HG03354 (cell line): ENCODE results near the gene GPR12.
A peak's percentile ranks its signal among the peaks of the same experiment; 100 is the strongest.
"Not testable (repeated sequence)": the region's sequence is repeated elsewhere in the genome, so short reads cannot be mapped to it uniquely, and the experiment has no call there.

Source experiments
- ATAC-seq: cut with Tn5 transposase; IDR thresholded peaks from one replicate; pipeline ENCODE4 v1.9.1; 2021; ENCODE audit warnings: mild to moderate bottlenecking; ENCODE audit not compliant: unreplicated experiment, poor library complexity, severe bottlenecking

The GPR12 gene

DNA sequence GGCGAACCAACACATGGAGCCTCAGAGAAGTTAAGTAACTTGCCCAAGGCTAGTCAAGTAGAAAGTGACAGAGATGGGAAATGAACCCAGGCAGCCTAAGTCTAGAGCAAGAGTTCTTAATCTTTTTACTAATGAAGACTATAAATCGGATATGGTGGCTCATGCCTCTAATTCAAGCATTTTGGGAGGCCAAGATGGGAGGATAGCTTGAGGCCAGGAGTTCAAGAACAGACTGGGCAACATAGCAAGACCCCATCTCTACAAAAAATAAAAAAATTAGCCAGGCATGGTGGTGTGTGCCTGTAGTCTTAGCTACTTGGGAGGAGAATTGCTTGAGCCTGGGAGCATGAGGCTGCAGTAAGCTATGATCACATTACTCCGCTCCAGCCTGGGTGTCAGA is 10.7 kb downstream of the GPR12 start:
- no peak for ATAC-seq

DNA sequence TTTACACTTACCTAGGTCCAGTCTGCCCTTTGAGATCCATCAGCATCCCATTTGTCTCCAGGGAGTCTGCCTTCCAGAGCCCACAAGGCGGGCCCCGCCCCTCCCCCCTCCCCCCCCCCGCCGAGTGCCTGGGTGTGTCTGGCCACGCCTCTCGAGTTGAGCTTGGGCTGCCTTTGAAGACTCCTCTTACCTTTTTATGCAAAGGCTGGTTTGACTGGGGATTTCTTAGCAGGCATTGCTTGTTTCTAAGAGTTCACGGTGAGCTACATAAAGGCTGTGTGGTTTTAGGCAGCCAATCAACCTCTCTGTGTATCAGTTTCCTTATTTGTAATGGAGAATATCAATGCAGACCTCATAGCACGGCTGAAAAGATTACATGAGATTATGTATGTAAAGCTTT is 11.3 kb downstream of the GPR12 start:
- no peak for ATAC-seq

DNA sequence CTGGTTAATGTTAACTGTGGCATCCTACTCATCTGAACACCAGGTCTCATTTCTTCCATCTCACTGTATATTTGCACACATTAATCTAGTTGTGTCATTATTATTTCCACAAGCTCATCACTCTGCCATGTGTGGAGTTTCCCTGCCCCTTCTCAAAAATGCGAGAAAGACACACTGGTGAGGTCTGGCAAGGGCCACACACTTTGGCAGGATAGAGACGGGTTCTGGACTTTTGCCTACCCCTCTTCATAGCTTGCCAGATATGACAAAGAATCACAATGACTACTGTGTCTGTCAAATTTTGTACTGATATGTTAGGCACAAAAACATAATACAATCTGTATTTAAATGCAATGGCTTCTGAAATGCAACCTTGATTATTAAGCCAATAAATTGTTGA is 12.9 kb downstream of the GPR12 start:
- ATAC-seq = no peak

DNA sequence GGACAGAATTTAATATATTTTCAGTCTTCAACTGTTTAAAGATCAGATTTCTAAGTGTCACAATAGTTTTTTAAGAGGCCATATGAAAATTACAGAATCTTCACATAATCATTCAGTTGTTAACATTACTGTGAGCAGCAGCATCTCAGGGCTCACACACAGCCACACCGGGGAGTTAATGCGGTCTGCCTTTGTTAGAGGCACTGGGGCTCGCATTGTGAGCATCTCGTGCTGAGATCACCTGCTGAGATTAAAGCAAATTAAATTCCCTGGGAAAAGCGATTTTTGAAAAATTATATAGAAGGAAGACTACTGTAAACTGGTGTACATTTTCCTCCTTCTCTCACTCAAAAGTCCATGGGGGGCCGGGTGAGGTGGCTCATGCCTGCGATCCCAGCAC is 16.6 kb downstream of the GPR12 start:
- no peak for ATAC-seq

DNA sequence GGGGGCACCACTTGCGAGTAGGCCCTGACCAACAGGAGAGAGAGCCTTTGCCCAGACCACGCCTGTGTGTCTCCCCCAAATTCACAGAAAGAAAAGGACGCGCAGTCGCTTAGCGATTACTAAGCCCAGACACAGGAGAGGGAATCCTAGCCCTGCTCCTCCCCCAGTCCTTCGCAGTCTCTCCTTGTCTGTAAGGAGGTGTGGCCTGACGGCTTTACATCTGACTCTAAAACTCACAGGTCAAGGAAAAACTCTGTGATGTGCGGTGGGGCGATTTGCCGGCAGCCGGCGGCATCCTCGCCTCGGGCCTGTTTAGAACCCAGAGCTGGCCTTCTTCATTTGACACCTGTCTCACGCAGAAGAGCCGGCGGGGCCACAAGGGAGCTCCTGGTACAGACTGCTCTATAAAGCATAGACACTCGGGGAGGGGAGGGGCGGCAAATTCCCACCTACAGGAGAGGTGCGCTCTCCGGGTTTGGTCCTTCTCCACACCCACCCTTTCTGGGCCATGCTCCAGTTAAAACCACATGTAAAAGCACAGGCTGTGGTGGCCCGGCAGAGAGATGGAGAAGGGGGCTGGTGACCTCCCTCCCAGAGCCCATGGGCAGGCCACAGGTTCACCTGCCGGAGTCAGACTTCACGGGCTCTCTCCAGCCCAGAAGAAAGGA is 17.8 kb downstream of the GPR12 start:
- no peak for ATAC-seq

GRCh38 chr13:26735677-26736076 is 24.9 kb downstream of the GPR12 start:
- ATAC-seq = no peak

GRCh38 chr13:26727633-26728032 is 33.0 kb downstream of the GPR12 start:
- ATAC-seq = no peak

DNA sequence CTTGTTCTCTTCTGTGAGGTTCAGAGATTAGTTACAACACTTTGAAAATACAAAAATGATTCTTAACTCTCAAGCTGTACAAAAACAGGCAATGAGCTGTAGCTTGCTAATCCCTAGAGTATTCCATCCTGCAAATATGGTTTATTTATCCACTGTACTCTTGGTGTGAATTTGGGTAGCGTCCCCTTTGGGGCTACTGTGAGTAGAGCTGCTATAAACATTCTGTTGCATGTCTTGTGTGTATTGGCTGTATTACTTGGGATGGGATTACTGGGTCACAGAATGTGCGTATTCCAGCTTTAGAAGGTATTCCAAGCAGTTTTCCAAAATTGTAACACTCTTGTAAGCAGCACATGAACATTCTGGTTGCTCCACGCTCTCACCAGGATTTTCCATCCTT is 33.5 kb downstream of the GPR12 start:
- no peak for ATAC-seq

DNA sequence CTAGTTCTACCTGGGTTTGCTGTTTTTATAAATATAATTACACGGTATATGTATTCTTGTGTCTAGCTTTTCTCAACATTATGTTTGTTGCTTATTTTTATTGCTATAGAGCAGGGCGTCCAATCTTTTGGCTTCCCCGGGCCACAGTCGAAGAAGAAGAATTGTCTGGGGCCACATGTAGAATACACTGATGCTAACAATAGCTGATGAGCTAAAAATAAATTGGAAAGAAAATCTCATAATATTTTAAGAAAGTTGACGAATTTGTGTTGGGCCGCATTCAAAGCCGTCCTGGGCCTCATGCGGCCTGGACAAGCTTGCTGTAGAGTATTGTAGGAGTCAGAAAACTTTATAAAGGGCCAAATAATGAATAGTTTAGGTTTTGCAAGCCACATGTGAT is 33.9 kb downstream of the GPR12 start:
- no peak for ATAC-seq

GRCh38 chr13:26723620-26724019 is 37.0 kb downstream of the GPR12 start:
- not testable (repeated sequence) for ATAC-seq

- ATAC-seq = no peak
Measured at GRCh38 chr13:26722321-26722720, 38.3 kb downstream of the GPR12 start.

DNA sequence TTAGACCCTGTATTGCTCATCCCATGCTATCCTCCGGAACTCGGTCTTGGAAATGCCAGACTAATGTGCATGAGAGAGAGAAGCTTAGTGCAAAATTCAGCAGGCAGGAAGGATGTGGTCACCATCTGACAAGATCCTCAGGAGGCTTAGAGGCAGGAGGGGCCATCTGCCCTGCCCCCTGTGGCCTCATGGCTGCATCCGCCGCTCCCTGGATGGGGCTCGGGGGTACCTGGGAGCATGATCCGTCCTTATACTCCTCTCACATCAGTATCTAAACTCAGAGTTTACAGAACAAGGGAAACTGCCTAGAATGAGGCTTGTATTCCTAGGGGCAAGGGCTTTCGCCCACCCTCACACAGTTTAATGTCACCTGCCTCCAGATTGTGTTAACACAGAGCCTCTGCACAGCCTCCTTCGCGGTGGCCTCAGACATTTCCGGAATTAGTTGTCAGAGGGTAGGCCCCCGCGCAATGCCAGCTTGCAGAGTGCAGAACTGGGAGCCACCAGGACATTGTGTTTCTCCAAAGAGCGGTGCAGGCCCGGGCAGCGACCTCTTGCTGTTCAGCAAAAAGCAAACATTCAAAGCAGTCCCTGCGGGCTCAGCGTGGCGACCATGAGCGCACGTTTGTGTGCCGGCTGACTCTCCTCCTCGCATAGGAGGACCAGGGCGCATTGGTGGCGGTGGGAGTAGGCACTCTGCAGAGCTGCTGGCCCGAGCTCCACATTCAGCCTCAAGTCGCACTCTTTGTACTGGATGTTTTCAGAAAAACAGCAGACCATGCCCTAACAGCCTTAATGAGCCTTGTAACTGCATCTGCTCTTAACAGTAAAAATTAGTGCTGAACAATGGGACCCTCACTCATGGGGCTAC is 39.1 kb downstream of the GPR12 start:
- peak; percentile 69 for ATAC-seq

- no peak for ATAC-seq
Measured at GRCh38 chr13:26719356-26719945, 41.1 kb downstream of the GPR12 start.

GRCh38 chr13:26718872-26719271 is 41.7 kb downstream of the GPR12 start:
- no peak for ATAC-seq

DNA sequence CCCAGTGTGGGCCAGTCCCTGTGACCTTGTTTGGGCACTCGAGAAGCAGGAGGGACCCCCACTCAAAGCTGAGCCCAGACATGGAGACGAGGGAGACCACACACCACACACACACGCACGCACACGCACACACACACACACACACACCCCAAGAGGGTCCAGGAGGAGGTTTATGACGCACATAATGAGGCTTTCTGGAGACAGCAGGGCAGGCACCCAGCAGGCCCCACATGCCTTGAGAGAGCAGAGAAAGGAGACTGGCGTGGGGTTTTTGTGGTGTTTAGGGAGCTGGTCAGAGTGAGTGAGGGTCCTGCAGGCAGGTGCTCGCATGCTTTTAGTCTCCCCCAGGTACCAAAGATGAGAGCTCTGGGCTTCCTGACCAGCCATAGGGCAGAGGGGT is 42.4 kb downstream of the GPR12 start:
- ATAC-seq = no peak

DNA sequence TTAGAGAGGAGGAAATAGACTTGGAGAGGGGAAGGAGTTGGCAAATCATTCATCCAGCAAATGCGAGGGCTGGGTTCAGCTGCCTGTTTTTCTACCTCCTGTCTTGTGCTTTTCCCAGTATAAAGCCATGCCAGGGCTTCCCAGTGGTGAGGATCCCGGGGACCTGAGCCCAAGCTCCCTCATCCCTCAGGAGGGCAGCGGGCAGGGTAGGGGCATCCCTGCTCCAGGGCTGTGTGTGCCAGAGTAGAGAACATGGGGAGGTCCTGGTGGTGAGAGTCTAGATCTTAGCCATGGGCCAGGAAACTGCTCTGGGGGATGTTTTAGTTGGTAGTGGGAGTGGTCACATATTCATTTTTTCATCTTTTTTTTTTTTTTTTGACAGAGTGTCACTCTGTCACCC is 43.6 kb downstream of the GPR12 start:
- ATAC-seq = no peak

GRCh38 chr13:26713341-26713740 is 47.2 kb downstream of the GPR12 start:
- no peak for ATAC-seq

GRCh38 chr13:26711211-26711610 is 49.4 kb downstream of the GPR12 start:
- no peak for ATAC-seq

DNA sequence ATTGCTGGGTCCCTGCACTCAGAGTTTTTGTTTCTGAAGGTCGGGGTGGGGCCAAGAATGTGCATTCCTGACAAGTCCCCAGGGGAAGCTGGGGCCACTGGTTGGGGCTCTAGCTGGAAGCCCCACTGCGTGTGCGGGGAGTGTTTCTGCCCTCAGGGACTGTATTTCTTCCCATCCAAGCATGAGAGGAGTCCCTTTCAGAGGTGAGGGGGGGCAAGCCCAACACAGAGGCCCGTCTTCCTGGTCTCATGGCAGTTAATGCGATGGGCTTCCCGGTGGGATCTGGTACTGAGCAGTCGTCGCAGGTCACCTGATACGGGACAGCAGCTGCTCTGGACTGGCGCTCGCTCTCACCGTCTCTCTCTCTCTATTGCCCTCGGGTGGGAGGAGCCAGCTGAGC is 50.4 kb downstream of the GPR12 start:
- ATAC-seq = no peak

GRCh38 chr13:26709461-26709860 is 51.1 kb downstream of the GPR12 start:
- ATAC-seq = no peak

GRCh38 chr13:26708007-26708297 is 52.6 kb downstream of the GPR12 start:
- no peak for ATAC-seq
